PFSK-1 (cell line): ENCODE results near the gene EPHB3.

Experiments
- FOXP2 ChIP-seq: optimal IDR thresholded peaks from 2 replicates; pipeline ENCODE3; 2011; ENCODE audit warnings: borderline replicate concordance, control low read depth, inconsistent platforms; ENCODE audit not compliant: insufficient read depth; ENCODE audit errors: extremely low read length, extremely low read depth
- POLR2AphosphoS5 ChIP-seq: IDR thresholded peaks from 2 replicates; pipeline ENCODE4 v1.6.1; 2012; ENCODE audit warnings: low read depth, mild to moderate bottlenecking, control low read depth, low read length, moderate library complexity
- SIN3A ChIP-seq: IDR thresholded peaks from 2 replicates; pipeline ENCODE4 v1.6.1; 2012; ENCODE audit warnings: mild to moderate bottlenecking, low read length, moderate library complexity, borderline replicate concordance; ENCODE audit not compliant: insufficient read depth
- TAF1 ChIP-seq: IDR thresholded peaks from 2 replicates; pipeline ENCODE4 v1.6.1; 2012; ENCODE audit warnings: low read length, control low read depth, borderline replicate concordance; ENCODE audit not compliant: insufficient read depth
- TF ChIP-seq, protein P1 (sequence below), 2 experiments: IDR thresholded peaks; 2 replicates each; pipeline versions ENCODE4 v1.6.1 to v1.8.0; 2011 to 2012; ENCODE audit warnings: low read depth in 2 of 2, low read length in 2 of 2, control low read depth in 1 of 2, inconsistent platforms in 1 of 2, mild to moderate bottlenecking in 1 of 2, moderate library complexity in 1 of 2; ENCODE audit not compliant: insufficient read depth in 1 of 2

The EPHB3 gene

DNA sequence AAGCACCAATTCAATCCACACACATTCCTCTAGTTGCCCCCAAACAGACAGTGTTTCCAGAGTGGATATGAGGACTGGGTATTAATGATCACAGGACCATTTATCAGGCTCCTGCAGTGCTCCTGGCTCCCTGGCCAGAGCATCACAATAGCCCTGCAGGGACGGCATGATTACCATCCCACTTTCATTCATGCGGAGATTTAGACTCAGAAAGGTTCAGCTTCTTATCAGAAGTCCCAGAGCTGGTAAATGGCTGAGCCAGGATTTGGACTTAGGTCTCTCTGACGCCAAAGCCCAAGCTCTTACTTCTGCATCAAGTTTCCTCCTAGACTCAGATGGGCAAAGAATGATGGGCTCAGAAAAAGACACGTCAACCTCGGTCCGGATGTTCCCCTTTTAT lies 2.9 kb upstream of the EPHB3 start:
- TF ChIP-seq FOXP2 (no peak), TAF1 (no peak), SIN3A (no peak), POLR2AphosphoS5 (no peak)
- TF ChIP-seq, protein P1, sequence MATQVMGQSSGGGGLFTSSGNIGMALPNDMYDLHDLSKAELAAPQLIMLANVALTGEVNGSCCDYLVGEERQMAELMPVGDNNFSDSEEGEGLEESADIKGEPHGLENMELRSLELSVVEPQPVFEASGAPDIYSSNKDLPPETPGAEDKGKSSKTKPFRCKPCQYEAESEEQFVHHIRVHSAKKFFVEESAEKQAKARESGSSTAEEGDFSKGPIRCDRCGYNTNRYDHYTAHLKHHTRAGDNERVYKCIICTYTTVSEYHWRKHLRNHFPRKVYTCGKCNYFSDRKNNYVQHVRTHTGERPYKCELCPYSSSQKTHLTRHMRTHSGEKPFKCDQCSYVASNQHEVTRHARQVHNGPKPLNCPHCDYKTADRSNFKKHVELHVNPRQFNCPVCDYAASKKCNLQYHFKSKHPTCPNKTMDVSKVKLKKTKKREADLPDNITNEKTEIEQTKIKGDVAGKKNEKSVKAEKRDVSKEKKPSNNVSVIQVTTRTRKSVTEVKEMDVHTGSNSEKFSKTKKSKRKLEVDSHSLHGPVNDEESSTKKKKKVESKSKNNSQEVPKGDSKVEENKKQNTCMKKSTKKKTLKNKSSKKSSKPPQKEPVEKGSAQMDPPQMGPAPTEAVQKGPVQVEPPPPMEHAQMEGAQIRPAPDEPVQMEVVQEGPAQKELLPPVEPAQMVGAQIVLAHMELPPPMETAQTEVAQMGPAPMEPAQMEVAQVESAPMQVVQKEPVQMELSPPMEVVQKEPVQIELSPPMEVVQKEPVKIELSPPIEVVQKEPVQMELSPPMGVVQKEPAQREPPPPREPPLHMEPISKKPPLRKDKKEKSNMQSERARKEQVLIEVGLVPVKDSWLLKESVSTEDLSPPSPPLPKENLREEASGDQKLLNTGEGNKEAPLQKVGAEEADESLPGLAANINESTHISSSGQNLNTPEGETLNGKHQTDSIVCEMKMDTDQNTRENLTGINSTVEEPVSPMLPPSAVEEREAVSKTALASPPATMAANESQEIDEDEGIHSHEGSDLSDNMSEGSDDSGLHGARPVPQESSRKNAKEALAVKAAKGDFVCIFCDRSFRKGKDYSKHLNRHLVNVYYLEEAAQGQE (IDR thresholded peaks at IDR 0.05; ENCODE audit: insufficient read depth in 1 of 2, low read depth in 2 of 2, low read length in 2 of 2): no peak

DNA sequence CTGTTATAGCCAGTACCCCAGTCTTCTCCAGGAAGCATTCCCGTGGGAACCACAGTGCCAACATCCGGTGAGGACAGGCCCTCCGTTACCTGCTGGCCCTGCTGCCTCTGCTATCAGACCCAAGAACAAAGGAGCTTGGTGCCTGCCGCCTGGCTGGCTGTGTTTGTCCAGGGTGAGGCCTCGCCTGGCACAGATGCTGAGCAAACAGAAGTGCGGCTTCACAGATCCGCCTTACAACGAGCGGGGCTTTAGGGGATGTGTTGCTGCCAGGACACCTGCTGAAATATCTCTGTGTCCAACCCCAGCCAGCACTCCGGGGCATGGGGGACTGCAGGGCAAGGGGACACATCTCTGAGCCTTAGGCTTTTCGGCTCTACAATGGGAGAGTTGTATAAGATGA lies 2.2 kb upstream of the EPHB3 start:
- TF ChIP-seq SIN3A (no peak), TAF1 (no peak), POLR2AphosphoS5 (no peak), FOXP2 (no peak)
- TF ChIP-seq, protein P1 (IDR thresholded peaks at IDR 0.05; ENCODE audit: insufficient read depth in 1 of 2, low read depth in 2 of 2, low read length in 2 of 2): no peak

DNA sequence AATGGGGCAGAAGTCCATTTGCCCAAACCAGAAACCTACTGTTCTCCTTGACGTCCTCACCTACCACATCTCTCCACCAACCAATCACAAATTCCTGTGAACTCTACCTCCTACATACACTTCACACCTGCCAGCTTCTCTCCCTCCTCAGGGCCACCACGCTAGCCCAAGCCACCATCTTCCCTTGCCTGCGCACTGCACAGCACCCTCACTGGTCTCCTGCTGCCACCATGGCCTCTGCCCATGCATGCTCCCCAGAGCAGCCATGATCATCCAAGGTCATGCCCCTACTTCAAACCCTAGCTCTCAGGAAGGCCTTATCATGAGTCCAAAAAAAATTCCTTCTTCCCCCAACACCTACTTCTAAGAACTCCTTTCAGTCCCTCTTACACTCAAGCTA lies 1.1 kb upstream of the EPHB3 start:
- no peak for TF ChIP-seq TAF1

DNA sequence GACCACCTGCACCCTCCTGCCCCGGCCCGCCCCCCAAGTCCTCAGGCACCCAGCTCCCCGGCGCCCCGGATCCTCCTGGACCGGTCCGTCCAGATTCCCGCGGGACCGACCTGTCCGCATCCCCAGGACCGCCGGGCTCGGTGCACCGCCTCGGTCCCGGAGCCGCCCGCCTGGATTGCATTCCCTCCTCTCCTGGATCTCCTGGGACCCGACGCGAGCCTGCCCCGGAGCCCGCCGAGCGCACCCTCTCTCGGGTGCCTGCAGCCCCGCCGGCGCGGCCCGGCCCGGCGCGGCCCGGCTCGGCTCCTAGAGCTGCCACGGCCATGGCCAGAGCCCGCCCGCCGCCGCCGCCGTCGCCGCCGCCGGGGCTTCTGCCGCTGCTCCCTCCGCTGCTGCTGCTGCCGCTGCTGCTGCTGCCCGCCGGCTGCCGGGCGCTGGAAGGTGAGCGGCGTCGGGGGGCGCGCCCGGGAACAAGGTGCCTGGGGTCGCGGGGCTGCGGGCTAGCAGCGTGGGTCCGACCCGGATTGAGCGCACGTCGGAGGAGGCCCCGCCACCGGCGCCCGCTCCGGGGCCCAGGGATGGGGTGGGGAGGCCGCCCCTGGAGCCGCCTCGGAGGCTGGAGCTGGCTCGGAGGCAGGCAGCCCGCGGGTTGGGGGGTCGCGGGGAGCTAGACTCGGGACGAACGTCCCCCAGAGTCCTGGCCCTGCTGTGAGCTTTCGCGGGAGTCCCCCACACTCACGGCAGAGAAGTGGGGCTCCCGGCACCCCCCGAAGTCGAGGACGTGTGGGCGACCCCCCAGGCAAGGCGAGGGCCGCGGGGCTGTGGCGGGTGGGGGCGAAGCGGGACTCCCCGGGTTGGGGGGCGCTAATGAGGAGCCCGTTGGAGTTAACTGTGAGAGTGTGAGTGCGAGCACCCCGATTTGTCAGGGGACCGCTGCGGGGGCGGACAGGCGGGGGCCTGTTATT lies 610 bp downstream of the EPHB3 start:
- no peak for TF ChIP-seq SIN3A
- no peak for TF ChIP-seq TAF1
- no peak for TF ChIP-seq POLR2AphosphoS5
- TF ChIP-seq, protein P1 (IDR thresholded peaks at IDR 0.05; ENCODE audit: insufficient read depth in 1 of 2, low read depth in 2 of 2, low read length in 2 of 2): no peak
- TF ChIP-seq FOXP2: no peak

DNA sequence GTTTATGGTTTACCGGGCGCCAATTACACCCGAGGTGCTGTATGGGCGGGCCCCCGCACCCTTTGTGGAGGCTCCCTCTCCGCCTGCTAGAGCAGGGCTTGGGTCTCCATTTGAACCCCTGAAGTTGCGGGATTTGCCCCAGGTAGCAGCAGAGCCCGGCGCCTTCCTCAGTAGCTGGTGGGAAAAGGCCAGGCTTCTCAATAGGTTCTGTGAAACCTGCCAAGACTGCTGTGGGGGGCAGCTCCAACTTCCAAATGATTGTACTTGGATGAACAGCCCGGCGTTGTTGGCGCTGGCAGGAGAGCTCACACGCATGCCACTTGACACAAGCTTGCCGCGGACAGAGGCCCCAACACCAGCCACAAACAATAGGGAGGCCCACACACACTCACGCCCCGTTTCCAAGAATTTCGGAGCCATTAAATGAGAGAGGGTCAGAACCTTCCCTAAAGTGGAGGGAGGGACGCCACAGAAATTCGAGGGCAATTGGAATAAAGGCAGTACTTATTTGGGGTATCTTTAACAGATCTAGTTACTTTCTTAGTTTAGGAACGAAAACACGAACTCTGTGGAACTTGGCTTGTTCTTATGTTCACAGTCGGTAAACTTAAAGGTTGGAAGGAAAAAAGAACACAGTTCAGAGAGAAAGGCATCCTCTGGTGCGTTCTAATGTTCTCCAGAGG lies 1.4 kb downstream of the EPHB3 start:
- TF ChIP-seq POLR2AphosphoS5 (no peak), FOXP2 (no peak), SIN3A (no peak), TAF1 (no peak)
- TF ChIP-seq, protein P1 (IDR thresholded peaks at IDR 0.05; ENCODE audit: insufficient read depth in 1 of 2, low read depth in 2 of 2, low read length in 2 of 2): no peak
